Osteocyte (in vitro differentiated cells): Measurements from ENCODE around the gene PIERCE2. TPM values are rescaled to one million over a fixed set of nuclear protein-coding genes. Genes with fewer than 3 reads are reported as not detected.
A peak's percentile ranks its signal among the peaks of the same experiment; 100 is the strongest.

Source experiments
- DNase-seq: peaks from one replicate; pipeline ENCODE4 v3.0.0; 2021; ENCODE audit warnings: mixed read lengths; ENCODE audit not compliant: unreplicated experiment; ENCODE audit errors: extremely low spot score
- H3K27ac Mint-ChIP-seq: one replicate; pipeline ENCODE4 v1.8.0; 2021; ENCODE audit warnings: mild to moderate bottlenecking, mixed read lengths; ENCODE audit not compliant: unreplicated experiment
- H3K27me3 Mint-ChIP-seq: one replicate; pipeline ENCODE4 v1.8.0; 2021; ENCODE audit warnings: mixed read lengths; ENCODE audit not compliant: unreplicated experiment
- H3K36me3 Mint-ChIP-seq: one replicate; pipeline ENCODE4 v1.8.0; 2021; ENCODE audit warnings: mixed read lengths; ENCODE audit not compliant: unreplicated experiment
- H3K4me1 Mint-ChIP-seq: one replicate; pipeline ENCODE4 v1.8.0; 2021; ENCODE audit warnings: mixed read lengths; ENCODE audit not compliant: unreplicated experiment
- H3K4me3 Mint-ChIP-seq: one replicate; pipeline ENCODE4 v1.8.0; 2021; ENCODE audit warnings: mild to moderate bottlenecking, moderate library complexity, mixed read lengths; ENCODE audit not compliant: unreplicated experiment
- H3K9me3 Mint-ChIP-seq: one replicate; pipeline ENCODE4 v1.8.0; 2021; ENCODE audit warnings: mixed read lengths; ENCODE audit not compliant: unreplicated experiment
- total RNA-seq: library from RNA; stranded (reverse); gene quantifications from 2 replicates; pipeline ENCODE4 v1.2.1, GENCODE V29; 2021
- TF ChIP-seq, protein P1 (sequence below): fragments of 200-600 bp; sonication (generic); IDR thresholded peaks from 2 replicates; pipeline ENCODE4 v1.5.0; 2021; ENCODE audit warnings: antibody characterized with exemption, mild to moderate bottlenecking, moderate library complexity

The PIERCE2 gene
- total RNA-seq, 1 donor from 2014 or later = 3.0 TPM

DNA sequence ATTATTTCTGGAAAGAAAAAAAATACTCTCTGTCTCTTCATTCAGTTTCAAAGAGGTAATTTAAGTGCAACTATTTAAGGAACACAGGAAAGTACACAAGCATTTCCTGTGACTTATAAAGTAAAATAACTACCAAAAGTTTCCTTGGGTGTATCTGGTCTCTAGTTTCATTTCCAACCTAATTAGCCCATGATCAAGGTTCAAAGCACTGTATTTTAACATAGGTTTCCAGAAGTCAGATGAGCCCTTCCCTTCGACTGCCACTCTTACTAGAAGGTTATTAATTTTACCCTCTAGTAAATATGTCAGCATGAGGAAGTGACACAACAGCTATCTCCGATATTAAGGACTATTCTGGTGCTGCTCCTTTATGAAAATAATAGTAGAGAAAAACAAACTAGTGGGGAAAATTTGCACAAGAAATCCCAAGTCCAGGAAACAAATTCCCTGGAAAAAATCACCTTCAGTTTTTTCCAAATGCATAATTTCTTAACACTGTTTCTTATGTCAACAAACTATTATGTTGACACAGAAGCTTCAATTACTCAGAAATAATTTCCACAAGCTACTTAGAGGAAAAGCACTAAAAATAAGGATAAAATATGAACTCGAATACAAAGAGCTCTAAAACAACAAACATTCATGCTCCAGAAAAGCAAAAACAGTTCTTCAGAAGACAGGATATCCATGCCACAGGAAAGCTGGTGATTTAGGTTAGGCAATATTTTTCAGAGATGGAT lies 35.4 kb upstream of the PIERCE2 start:
- H3K9me3 Mint-ChIP-seq = no peaks in the 10 kb centered on the region
- H3K4me1 Mint-ChIP-seq = peaks cover 11% of the 10 kb centered on the region
- TF ChIP-seq, protein P1, sequence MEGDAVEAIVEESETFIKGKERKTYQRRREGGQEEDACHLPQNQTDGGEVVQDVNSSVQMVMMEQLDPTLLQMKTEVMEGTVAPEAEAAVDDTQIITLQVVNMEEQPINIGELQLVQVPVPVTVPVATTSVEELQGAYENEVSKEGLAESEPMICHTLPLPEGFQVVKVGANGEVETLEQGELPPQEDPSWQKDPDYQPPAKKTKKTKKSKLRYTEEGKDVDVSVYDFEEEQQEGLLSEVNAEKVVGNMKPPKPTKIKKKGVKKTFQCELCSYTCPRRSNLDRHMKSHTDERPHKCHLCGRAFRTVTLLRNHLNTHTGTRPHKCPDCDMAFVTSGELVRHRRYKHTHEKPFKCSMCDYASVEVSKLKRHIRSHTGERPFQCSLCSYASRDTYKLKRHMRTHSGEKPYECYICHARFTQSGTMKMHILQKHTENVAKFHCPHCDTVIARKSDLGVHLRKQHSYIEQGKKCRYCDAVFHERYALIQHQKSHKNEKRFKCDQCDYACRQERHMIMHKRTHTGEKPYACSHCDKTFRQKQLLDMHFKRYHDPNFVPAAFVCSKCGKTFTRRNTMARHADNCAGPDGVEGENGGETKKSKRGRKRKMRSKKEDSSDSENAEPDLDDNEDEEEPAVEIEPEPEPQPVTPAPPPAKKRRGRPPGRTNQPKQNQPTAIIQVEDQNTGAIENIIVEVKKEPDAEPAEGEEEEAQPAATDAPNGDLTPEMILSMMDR = no peak
- peaks cover 45% of the 10 kb centered on the region for H3K36me3 Mint-ChIP-seq
- H3K4me3 Mint-ChIP-seq = no peak overlapping the region
- no peaks in the 10 kb centered on the region for H3K27me3 Mint-ChIP-seq
- peak overlapping the region; percentile 70 for H3K27ac Mint-ChIP-seq
- no peak for DNase-seq

DNA sequence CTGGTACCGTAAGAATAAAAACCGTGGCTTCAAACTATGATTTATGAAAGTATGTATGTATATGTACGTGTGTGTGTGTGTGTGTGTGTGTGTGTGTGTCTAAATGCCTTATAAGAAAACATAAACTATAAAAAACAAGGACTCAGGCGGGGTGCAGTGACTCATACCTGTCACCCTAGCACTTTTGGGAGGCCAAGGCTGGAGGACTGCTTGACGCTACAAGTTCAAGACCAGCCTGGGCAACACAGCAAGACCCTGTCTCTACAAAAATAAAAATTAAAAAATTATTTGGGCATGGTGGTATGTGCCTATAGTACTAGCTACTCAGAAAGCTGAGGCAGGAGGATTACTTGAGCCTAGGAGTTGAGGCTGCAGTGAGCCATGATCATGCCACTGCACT lies 29.2 kb upstream of the PIERCE2 start:
- H3K4me1 Mint-ChIP-seq = no peaks in the 10 kb centered on the region
- no peaks in the 10 kb centered on the region for H3K9me3 Mint-ChIP-seq

DNA sequence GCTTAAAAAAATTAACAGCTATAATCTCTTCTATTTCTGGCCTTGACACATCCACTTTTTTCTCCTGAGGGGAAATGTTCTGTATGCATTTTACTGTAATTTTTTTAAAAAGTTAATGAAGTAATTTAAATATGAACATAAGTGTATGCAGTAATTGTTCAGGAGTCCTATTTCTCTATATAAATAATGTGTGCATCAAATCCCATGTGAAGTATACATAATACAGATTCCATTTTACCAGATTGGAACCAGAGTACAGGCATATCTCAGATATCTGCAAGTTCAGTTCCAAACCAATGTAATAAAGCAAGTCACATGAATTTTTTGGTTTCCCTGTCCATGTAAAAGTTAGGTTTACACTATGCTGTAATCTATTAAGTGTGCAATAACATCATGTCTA lies 26.7 kb upstream of the PIERCE2 start:
- TF ChIP-seq, protein P1 = no peak
- no peak overlapping the region for H3K4me3 Mint-ChIP-seq
- peaks cover 43% of the 10 kb centered on the region for H3K36me3 Mint-ChIP-seq
- H3K9me3 Mint-ChIP-seq = no peaks in the 10 kb centered on the region
- H3K27me3 Mint-ChIP-seq = no peaks in the 10 kb centered on the region
- H3K27ac Mint-ChIP-seq = no peak overlapping the region
- no peaks in the 10 kb centered on the region for H3K4me1 Mint-ChIP-seq
- no peak for DNase-seq

More for the DNA sequence above, 29.2 kb upstream of the PIERCE2 start:
- no peak overlapping the region for H3K4me3 Mint-ChIP-seq
- DNase-seq = no peak
- TF ChIP-seq, protein P1 = no peak
- H3K27ac Mint-ChIP-seq = no peak overlapping the region
- peaks cover 42% of the 10 kb centered on the region for H3K36me3 Mint-ChIP-seq
- no peaks in the 10 kb centered on the region for H3K27me3 Mint-ChIP-seq

DNA sequence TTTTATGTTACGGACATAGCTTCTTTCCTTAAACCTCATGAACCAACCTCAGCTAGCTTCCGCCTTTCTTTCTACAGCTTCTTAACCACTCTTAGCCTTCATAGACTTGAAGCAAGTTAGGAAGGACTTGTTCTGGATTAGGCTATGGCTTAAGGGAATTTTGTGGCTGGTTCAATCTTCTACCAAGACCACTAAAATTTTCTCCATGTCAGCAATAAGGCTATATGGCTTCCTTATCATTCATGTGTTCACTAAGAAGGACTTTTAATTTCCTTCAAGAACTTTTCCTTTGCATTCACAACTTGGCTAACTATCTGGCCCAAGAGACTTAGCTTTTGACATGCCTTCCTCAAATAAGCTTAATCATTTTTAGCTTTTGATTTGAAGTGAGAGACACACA lies 24.6 kb upstream of the PIERCE2 start:
- H3K36me3 Mint-ChIP-seq = peaks cover 48% of the 10 kb centered on the region
- TF ChIP-seq, protein P1 = no peak
- no peak overlapping the region for H3K27ac Mint-ChIP-seq
- DNase-seq = no peak
- H3K27me3 Mint-ChIP-seq = no peaks in the 10 kb centered on the region
- H3K9me3 Mint-ChIP-seq = no peaks in the 10 kb centered on the region
- peaks cover 2% of the 10 kb centered on the region for H3K4me1 Mint-ChIP-seq
- no peak overlapping the region for H3K4me3 Mint-ChIP-seq

DNA sequence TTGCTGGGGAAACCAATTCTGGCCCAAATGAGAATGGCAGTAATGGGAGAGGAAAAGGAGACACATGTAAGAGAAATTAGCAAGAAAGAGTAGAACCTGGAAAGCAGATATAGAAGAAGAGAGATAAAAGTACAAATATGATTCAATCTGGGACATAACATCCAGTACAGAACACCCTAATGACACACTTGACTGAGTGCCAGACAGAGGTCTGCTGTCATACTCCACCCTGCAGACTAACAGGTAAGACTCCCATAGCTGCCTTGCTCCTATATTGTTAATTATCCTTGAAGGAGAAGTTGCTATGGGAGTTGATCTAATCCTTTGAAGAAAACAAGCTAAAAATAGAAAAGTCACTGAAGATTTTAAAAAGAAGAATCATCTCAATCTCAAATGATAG lies 21.3 kb upstream of the PIERCE2 start:
- DNase-seq = no peak
- TF ChIP-seq, protein P1 = no peak
- H3K27ac Mint-ChIP-seq = no peak overlapping the region
- no peaks in the 10 kb centered on the region for H3K9me3 Mint-ChIP-seq
- H3K27me3 Mint-ChIP-seq = no peaks in the 10 kb centered on the region
- peaks cover 37% of the 10 kb centered on the region for H3K36me3 Mint-ChIP-seq
- peaks cover 11% of the 10 kb centered on the region for H3K4me1 Mint-ChIP-seq
- no peak overlapping the region for H3K4me3 Mint-ChIP-seq
